MM.1S (cell line): ENCODE results near the gene PLXDC2.

Source experiments
- DNase-seq: peaks from one replicate; pipeline ENCODE4 v3.0.0-alpha.2; 2015
- H2AFZ ChIP-seq: fragments of 300-600 bp; sonication (generic); 2 replicates; pipeline ENCODE4 v1.6.0; 2016; ENCODE audit warnings: antibody characterized with exemption, low read length
- H3F3A ChIP-seq: fragments of 300-600 bp; sonication (generic); 2 replicates; pipeline ENCODE4 v1.6.1; 2016; ENCODE audit warnings: mild to moderate bottlenecking, antibody characterized with exemption, low read length, moderate library complexity, mixed read lengths; ENCODE audit not compliant: insufficient read depth
- H3K27ac ChIP-seq: fragments of 300-600 bp; sonication (generic); 2 replicates; pipeline ENCODE4 v1.5.1; 2016; ENCODE audit warnings: mild to moderate bottlenecking, low read length
- H3K27me3 ChIP-seq: fragments of 300-600 bp; sonication (generic); replicated peaks from 2 replicates; pipeline ENCODE4 v1.6.0; 2016; ENCODE audit warnings: low read length; ENCODE audit not compliant: insufficient read depth
- H3K36me3 ChIP-seq: fragments of 300-600 bp; sonication (generic); replicated peaks from 2 replicates; pipeline ENCODE4 v1.6.1; 2016; ENCODE audit warnings: mild to moderate bottlenecking, low read length, mixed read lengths; ENCODE audit not compliant: insufficient read depth
- H3K4me1 ChIP-seq: fragments of 300-600 bp; sonication (generic); 2 replicates; pipeline ENCODE4 v1.6.1; 2016; ENCODE audit warnings: low read length, mixed read lengths
- H3K4me2 ChIP-seq: fragments of 300-600 bp; sonication (generic); 2 replicates; pipeline ENCODE4 v1.6.0; 2016; ENCODE audit warnings: low read depth, low read length
- H3K4me3 ChIP-seq: fragments of 300-600 bp; sonication (generic); 2 replicates; pipeline ENCODE4 v1.5.1; 2016; ENCODE audit warnings: low read length, mixed read lengths
- H3K79me2 ChIP-seq: fragments of 300-600 bp; sonication (generic); 2 replicates; pipeline ENCODE4 v1.6.1; 2016; ENCODE audit warnings: mixed run types, low read length, mixed read lengths
- H3K9ac ChIP-seq: fragments of 300-600 bp; sonication (generic); 2 replicates; pipeline ENCODE4 v1.6.1; 2016; ENCODE audit warnings: low read length, mixed read lengths
- H3K9me2 ChIP-seq: fragments of 300-600 bp; sonication (generic); replicated peaks from 2 replicates; pipeline ENCODE4 v1.6.1; 2016; ENCODE audit warnings: mild to moderate bottlenecking, low read length, mixed read lengths; ENCODE audit not compliant: insufficient read depth
- H3K9me3 ChIP-seq: fragments of 300-600 bp; sonication (generic); replicated peaks from 2 replicates; pipeline ENCODE4 v1.6.1; 2016; ENCODE audit warnings: mild to moderate bottlenecking, low read length, mixed read lengths; ENCODE audit not compliant: insufficient read depth
- H4K20me1 ChIP-seq: fragments of 300-600 bp; sonication (generic); 2 replicates; pipeline ENCODE4 v1.6.1; 2016; ENCODE audit warnings: mild to moderate bottlenecking, low read length, moderate library complexity, mixed read lengths; ENCODE audit not compliant: insufficient read depth
- EZH2 ChIP-seq: fragments of 300-600 bp; sonication (generic); optimal IDR thresholded peaks from 2 replicates; pipeline ENCODE3; 2017; ENCODE audit warnings: low read depth, mild to moderate bottlenecking, antibody characterized with exemption, low read length, mixed read lengths
- EZH2phosphoT487 ChIP-seq: fragments of 300-600 bp; sonication (generic); IDR thresholded peaks from 2 replicates; pipeline ENCODE4 v1.6.1; 2018; ENCODE audit warnings: antibody characterized with exemption, low read length
- TF ChIP-seq, protein P1 (sequence below): fragments of 300-600 bp; sonication (generic); IDR thresholded peaks from 2 replicates; pipeline ENCODE4 v1.5.1; 2016; ENCODE audit warnings: antibody characterized with exemption, low read length, mixed read lengths

The PLXDC2 gene

DNA sequence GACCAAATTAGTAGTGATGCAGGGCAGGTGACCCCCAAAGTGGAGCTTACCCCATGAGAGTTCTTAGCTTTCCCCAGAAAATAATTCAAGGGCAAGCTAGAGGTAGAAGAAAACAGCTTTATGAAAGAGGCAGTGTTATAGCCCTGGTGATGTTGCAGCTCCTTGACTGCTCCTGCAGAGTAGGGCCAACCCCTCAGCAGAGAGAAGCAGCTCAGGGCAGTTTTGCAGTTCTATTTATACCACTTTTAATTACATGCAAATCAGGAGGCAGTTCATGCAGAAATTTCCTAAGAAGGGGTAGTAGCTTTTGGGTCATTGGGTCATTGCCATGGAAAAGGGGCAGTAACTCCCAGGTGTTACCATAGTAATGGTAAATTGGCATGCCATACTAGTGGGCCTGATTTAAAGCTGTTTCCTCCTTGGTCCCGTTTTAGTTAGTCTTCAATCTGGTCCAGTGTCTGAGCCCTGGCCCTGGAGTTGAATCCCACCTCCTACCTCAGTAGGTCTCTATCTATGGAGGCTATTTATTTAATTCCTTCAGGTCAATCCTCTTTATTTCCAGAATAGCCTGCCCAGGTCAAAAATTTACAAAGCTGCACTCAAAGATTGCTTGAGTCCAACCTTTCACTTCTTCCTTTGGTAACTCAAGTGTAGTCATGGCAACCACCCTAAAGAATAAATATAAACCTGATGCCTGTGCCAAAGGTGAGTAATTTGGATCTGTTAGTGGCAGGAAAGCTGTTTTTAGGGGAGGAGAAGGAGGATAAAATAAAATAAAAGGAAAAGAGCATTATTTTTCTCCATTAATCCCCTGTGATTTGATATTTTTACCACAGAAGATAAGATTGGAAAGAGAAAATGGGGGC is 29.5 kb downstream of the PLXDC2 start:
- Histone ChIP-seq H3K4me2 (no peak overlapping the region), H3K27ac (no peak overlapping the region), H3K27me3 (no peaks in the 10 kb centered on the region), H3K4me3 (no peak overlapping the region), H4K20me1 (no peaks in the 10 kb centered on the region), H3K79me2 (no peaks in the 10 kb centered on the region), H3K36me3 (no peaks in the 10 kb centered on the region), H3F3A (no peaks in the 10 kb centered on the region), H3K9me2 (no peaks in the 10 kb centered on the region), H2AFZ (no peak overlapping the region), H3K9ac (no peak overlapping the region), H3K4me1 (no peaks in the 10 kb centered on the region), H3K9me3 (no peaks in the 10 kb centered on the region)
- no peak for TF ChIP-seq EZH2
- TF ChIP-seq, protein P1, sequence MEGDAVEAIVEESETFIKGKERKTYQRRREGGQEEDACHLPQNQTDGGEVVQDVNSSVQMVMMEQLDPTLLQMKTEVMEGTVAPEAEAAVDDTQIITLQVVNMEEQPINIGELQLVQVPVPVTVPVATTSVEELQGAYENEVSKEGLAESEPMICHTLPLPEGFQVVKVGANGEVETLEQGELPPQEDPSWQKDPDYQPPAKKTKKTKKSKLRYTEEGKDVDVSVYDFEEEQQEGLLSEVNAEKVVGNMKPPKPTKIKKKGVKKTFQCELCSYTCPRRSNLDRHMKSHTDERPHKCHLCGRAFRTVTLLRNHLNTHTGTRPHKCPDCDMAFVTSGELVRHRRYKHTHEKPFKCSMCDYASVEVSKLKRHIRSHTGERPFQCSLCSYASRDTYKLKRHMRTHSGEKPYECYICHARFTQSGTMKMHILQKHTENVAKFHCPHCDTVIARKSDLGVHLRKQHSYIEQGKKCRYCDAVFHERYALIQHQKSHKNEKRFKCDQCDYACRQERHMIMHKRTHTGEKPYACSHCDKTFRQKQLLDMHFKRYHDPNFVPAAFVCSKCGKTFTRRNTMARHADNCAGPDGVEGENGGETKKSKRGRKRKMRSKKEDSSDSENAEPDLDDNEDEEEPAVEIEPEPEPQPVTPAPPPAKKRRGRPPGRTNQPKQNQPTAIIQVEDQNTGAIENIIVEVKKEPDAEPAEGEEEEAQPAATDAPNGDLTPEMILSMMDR = no peak
- TF ChIP-seq EZH2phosphoT487 = no peak
- DNase-seq = no peak

DNA sequence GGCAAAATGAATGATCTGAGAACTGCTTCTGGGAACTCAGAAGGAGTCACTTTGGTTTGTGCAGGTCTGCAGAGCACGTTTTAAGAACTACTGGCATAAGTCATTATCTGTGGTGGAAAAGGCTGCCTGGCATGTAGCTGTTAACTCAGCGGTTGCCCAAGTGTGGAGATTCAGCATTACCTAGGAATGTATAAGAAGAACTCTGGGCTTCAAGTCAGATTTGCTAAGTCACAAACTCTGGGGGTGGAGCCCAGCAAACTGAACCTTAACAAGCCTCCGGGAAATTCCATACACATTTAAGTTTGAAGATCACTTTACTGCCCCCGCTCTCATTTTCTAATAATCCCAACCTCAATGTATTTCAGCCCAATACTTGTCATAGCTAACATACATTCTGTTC is 31.1 kb downstream of the PLXDC2 start:
- H3K9me2 ChIP-seq = no peaks in the 10 kb centered on the region
- no peaks in the 10 kb centered on the region for H3K4me1 ChIP-seq
- no peaks in the 10 kb centered on the region for H3F3A ChIP-seq
- no peak overlapping the region for H3K9ac ChIP-seq
- H3K27me3 ChIP-seq = no peaks in the 10 kb centered on the region
- H3K4me3 ChIP-seq = no peak overlapping the region
- H4K20me1 ChIP-seq = no peaks in the 10 kb centered on the region
- no peaks in the 10 kb centered on the region for H3K36me3 ChIP-seq
- H3K4me2 ChIP-seq = no peak overlapping the region
- H3K9me3 ChIP-seq = no peaks in the 10 kb centered on the region
- no peaks in the 10 kb centered on the region for H3K79me2 ChIP-seq
- no peak overlapping the region for H2AFZ ChIP-seq
- TF ChIP-seq EZH2phosphoT487 (no peak), EZH2 (no peak)
- TF ChIP-seq, protein P1 = no peak
- DNase-seq = no peak
- H3K27ac ChIP-seq = no peak overlapping the region

DNA sequence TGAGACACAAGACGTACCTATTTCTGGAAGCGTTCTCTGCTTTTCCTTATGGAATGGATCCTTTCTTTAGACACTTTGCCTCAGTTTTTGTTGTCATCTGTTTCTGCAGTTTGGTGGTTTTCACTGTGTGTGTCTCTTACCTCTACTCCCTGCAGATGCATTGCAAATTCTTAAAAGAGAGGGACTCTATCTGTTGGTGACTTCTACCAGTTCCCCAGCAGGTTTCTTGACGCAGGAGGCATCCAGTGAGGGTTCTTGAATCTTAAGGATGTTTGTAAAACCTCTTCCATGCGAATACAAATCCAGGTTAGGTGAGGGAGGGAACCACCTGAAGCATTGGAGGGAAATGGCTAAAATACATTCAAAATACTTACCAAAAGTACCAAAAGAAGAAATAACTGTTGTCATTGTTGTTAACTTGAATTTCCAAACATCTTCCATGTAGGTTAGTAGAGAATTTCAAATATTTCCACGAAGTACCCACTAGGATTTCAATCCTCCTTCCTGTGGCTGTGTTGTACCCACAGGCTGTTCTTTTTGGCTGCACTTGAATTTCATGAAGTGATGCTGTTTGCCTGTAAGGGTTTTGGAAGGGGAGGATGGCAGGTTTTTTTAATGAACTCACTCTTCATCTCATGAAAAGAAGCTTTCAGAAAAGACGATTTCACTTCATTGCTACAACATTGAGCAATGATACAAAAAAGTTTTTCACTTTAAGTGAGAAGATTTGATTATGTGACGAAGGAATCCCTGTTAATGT is 32.2 kb downstream of the PLXDC2 start:
- Histone ChIP-seq H3K4me1 (no peaks in the 10 kb centered on the region), H3K9me2 (no peaks in the 10 kb centered on the region), H3K36me3 (no peaks in the 10 kb centered on the region), H3F3A (no peaks in the 10 kb centered on the region), H3K9ac (no peak overlapping the region), H3K27ac (no peak overlapping the region), H3K79me2 (no peaks in the 10 kb centered on the region), H3K4me3 (no peak overlapping the region), H3K4me2 (no peak overlapping the region), H4K20me1 (no peaks in the 10 kb centered on the region), H3K27me3 (no peaks in the 10 kb centered on the region), H3K9me3 (no peaks in the 10 kb centered on the region), H2AFZ (no peak overlapping the region)
- no peak for TF ChIP-seq EZH2
- no peak for TF ChIP-seq EZH2phosphoT487
- TF ChIP-seq, protein P1 = no peak
- DNase-seq = no peak
